PFSK-1 (cell line): ENCODE measurements around the gene NDUFB4.
A peak's percentile ranks its signal among the peaks of the same experiment; 100 is the strongest.

Source experiments
- FOXP2 ChIP-seq: optimal IDR thresholded peaks from 2 replicates; pipeline ENCODE3; 2011; ENCODE audit warnings: borderline replicate concordance, control low read depth, inconsistent platforms; ENCODE audit not compliant: insufficient read depth; ENCODE audit errors: extremely low read length, extremely low read depth
- POLR2AphosphoS5 ChIP-seq: IDR thresholded peaks from 2 replicates; pipeline ENCODE4 v1.6.1; 2012; ENCODE audit warnings: low read depth, mild to moderate bottlenecking, control low read depth, low read length, moderate library complexity
- REST ChIP-seq, 2 experiments: IDR thresholded peaks; 2 replicates each; pipeline versions ENCODE4 v1.6.1 to v1.8.0; 2011 to 2012; ENCODE audit warnings: low read depth in 2 of 2, low read length in 2 of 2, control low read depth in 1 of 2, inconsistent platforms in 1 of 2, mild to moderate bottlenecking in 1 of 2, moderate library complexity in 1 of 2; ENCODE audit not compliant: insufficient read depth in 1 of 2
- SIN3A ChIP-seq: IDR thresholded peaks from 2 replicates; pipeline ENCODE4 v1.6.1; 2012; ENCODE audit warnings: mild to moderate bottlenecking, low read length, moderate library complexity, borderline replicate concordance; ENCODE audit not compliant: insufficient read depth
- TAF1 ChIP-seq: IDR thresholded peaks from 2 replicates; pipeline ENCODE4 v1.6.1; 2012; ENCODE audit warnings: low read length, control low read depth, borderline replicate concordance; ENCODE audit not compliant: insufficient read depth

NDUFB4 gene

GRCh38 chr3:120608506-120608905, 12.4 kb downstream of the NDUFB4 start:
- TF ChIP-seq FOXP2 (no peak), REST (IDR thresholded peaks at IDR 0.05; ENCODE audit: insufficient read depth in 1 of 2, low read depth in 2 of 2, low read length in 2 of 2) (no peak), SIN3A (no peak), POLR2AphosphoS5 (no peak), TAF1 (no peak)

GRCh38 chr3:120614765-120615164, 18.6 kb downstream of the NDUFB4 start:
- TF ChIP-seq POLR2AphosphoS5 (no peak), REST (IDR thresholded peaks at IDR 0.05; ENCODE audit: insufficient read depth in 1 of 2, low read depth in 2 of 2, low read length in 2 of 2) (no peak), SIN3A (no peak), FOXP2 (no peak), TAF1 (no peak)

- TF ChIP-seq SIN3A = no peak
- TF ChIP-seq FOXP2 = peak; percentile 58
Measured at GRCh38 chr3:120615847-120616609, 19.9 kb downstream of the NDUFB4 start.

- no peak for TF ChIP-seq POLR2AphosphoS5
- no peak for TF ChIP-seq REST (IDR thresholded peaks at IDR 0.05; ENCODE audit: insufficient read depth in 1 of 2, low read depth in 2 of 2, low read length in 2 of 2)
- no peak for TF ChIP-seq TAF1
- TF ChIP-seq SIN3A = no peak
- TF ChIP-seq FOXP2 = no peak
Measured at GRCh38 chr3:120622457-120622856, 26.3 kb downstream of the NDUFB4 start.

- TF ChIP-seq FOXP2 (no peak), REST (IDR thresholded peaks at IDR 0.05; ENCODE audit: insufficient read depth in 1 of 2, low read depth in 2 of 2, low read length in 2 of 2) (no peak), TAF1 (no peak), POLR2AphosphoS5 (no peak), SIN3A (no peak)
Measured at GRCh38 chr3:120622870-120623726, 27.0 kb downstream of the NDUFB4 start.
